H1 (cell line): Measurements from ENCODE around the gene ZNF408.

ENCODE experiments used
- BRCA1 ChIP-seq: IDR thresholded peaks from 2 replicates; pipeline ENCODE4 v1.6.1; 2012; ENCODE audit warnings: low read depth, low read length, improper control_type of control experiment
- CEBPB ChIP-seq: IDR thresholded peaks from 2 replicates; pipeline ENCODE4 v1.6.1; 2012; ENCODE audit warnings: low read depth, low read length
- CTCF ChIP-seq, 3 experiments: IDR thresholded peaks; 1 replicate in 2 of 3; 2 replicates in 1 of 3; pipeline versions ENCODE4 v1.5.1 to v1.6.1; 2011; ENCODE audit warnings: low read length in 3 of 3, mild to moderate bottlenecking in 3 of 3, inconsistent platforms in 2 of 3, low read depth in 1 of 3, moderate library complexity in 1 of 3; ENCODE audit not compliant: insufficient read depth in 1 of 3; ENCODE audit errors: control extremely low read depth in 1 of 3
- EP300 ChIP-seq, 2 experiments: IDR thresholded peaks; 1 replicate in 1 of 2; 2 replicates in 1 of 2; pipeline ENCODE4 v1.6.1; 2011 to 2012; ENCODE audit warnings: low read depth in 2 of 2, low read length in 2 of 2, mild to moderate bottlenecking in 2 of 2, borderline replicate concordance in 1 of 2, inconsistent platforms in 1 of 2, moderate library complexity in 1 of 2
- FOSL1 ChIP-seq: IDR thresholded peaks from 2 replicates; pipeline ENCODE4 v1.6.1; 2011; ENCODE audit warnings: mild to moderate bottlenecking, low read depth, low read length, moderate library complexity; ENCODE audit not compliant: insufficient read depth
- JUN ChIP-seq: IDR thresholded peaks from 2 replicates; pipeline ENCODE4 v1.6.1; 2011; ENCODE audit warnings: low read depth, mild to moderate bottlenecking, improper control_type of control experiment, low read length
- JUND ChIP-seq: IDR thresholded peaks from 2 replicates; pipeline ENCODE4 v1.6.1; 2011; ENCODE audit warnings: mild to moderate bottlenecking, improper control_type of control experiment, low read length
- KDM1A ChIP-seq: fragments of 200-600, 300-600 bp; sonication (generic); IDR thresholded peaks from 2 replicates; pipeline ENCODE4 v1.7.1; 2016; ENCODE audit warnings: mild to moderate bottlenecking, low read length, borderline replicate concordance
- POLR2A ChIP-seq, 2 experiments: IDR thresholded peaks; 1 replicate in 1 of 2; 2 replicates in 1 of 2; pipeline ENCODE4 v1.6.1; 2011; ENCODE audit warnings: low read depth in 2 of 2, low read length in 2 of 2, mild to moderate bottlenecking in 2 of 2; ENCODE audit errors: control extremely low read depth in 1 of 2
- POLR2AphosphoS5 ChIP-seq: IDR thresholded peaks from 2 replicates; pipeline ENCODE4 v1.6.1; 2011; ENCODE audit warnings: low read depth, low read length
- RAD21 ChIP-seq, 2 experiments: IDR thresholded peaks in 1 of 2; conservative IDR thresholded peaks in 1 of 2; 2 replicates each; pipeline ENCODE4 v1.6.1; 2011; ENCODE audit warnings: low read depth in 2 of 2, low read length in 2 of 2, improper control_type of control experiment in 1 of 2, inconsistent platforms in 1 of 2, mild to moderate bottlenecking in 1 of 2, moderate library complexity in 1 of 2
- RFX5 ChIP-seq: IDR thresholded peaks from 2 replicates; pipeline ENCODE4 v1.6.1; 2011; ENCODE audit warnings: low read depth, low read length, improper control_type of control experiment, borderline replicate concordance
- TAF1 ChIP-seq: IDR thresholded peaks from 2 replicates; pipeline ENCODE4 v1.6.1; 2011; ENCODE audit warnings: mild to moderate bottlenecking, low read depth, low read length
- TF ChIP-seq, protein P1 (sequence below): IDR thresholded peaks from 2 replicates; pipeline ENCODE4 v1.6.1; 2011; ENCODE audit warnings: low read depth, mild to moderate bottlenecking, low read length; ENCODE audit not compliant: insufficient read depth

DNA sequence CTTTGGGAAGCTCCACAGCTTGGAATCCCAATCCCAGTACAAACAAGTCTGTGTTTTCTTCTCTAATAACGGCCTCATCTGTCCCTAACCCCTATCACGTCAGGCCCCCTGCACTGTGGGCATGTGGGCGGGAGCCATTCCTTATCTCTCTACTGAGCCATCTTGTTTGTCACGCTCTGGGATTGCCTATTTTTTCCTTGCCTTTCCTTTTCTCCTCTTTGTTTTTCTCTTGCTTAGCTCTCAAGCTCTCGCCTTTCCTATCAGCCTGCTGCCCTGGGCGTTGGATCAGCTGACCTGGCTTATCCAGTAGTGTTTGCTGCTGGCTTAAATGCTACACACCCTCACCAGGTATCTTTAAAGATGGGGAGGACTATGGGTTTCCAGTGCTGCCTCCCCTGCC lies 36.2 kb upstream of the ZNF408 start:
- TF ChIP-seq CEBPB, result no peak
- TF ChIP-seq POLR2A (IDR thresholded peaks at IDR 0.05; ENCODE audit: control extremely low read depth in 1 of 2, low read depth in 2 of 2, low read length in 2 of 2), result no peak
- TF ChIP-seq RFX5, result no peak
- no peak for TF ChIP-seq CTCF (IDR thresholded peaks at IDR 0.05; ENCODE audit: control extremely low read depth in 1 of 3, insufficient read depth in 1 of 3, low read depth in 1 of 3, low read length in 3 of 3)
- TF ChIP-seq FOSL1, result no peak
- no peak for TF ChIP-seq POLR2AphosphoS5
- no peak for TF ChIP-seq TAF1
- TF ChIP-seq EP300 (IDR thresholded peaks at IDR 0.05; ENCODE audit: borderline replicate concordance in 1 of 2, low read depth in 2 of 2, low read length in 2 of 2), result no peak
- TF ChIP-seq JUN, result no peak
- no peak for TF ChIP-seq BRCA1
- TF ChIP-seq RAD21 (IDR thresholded peaks at IDR 0.05 in 1 of 2, conservative IDR thresholded peaks at IDR 0.05 in 1 of 2; ENCODE audit: low read depth in 2 of 2, low read length in 2 of 2), result no peak
- TF ChIP-seq JUND, result no peak
- TF ChIP-seq KDM1A, result no peak
- TF ChIP-seq, protein P1, sequence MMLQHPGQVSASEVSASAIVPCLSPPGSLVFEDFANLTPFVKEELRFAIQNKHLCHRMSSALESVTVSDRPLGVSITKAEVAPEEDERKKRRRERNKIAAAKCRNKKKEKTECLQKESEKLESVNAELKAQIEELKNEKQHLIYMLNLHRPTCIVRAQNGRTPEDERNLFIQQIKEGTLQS, result no peak
